Gastrocnemius medialis (tissue), 4 donors: ENCODE results near the gene CNOT10.
"Not testable (repeated sequence)": the region's sequence is repeated elsewhere in the genome, so short reads cannot be mapped to it uniquely, and the experiment has no call there.

ENCODE experiments used
- POLR2A ChIP-seq, 2 donors: fragments of 450-650 bp; IDR thresholded peaks; one replicate each; pipeline ENCODE4 v1.6.1; 2017; ENCODE audit warnings: antibody characterized with exemption in 2 of 2, mild to moderate bottlenecking in 2 of 2, moderate library complexity in 2 of 2
- TF ChIP-seq, protein P1 (sequence below), 5 experiments: fragments of 450-650 bp in 3 of 5; fragments of 200-600 bp in 2 of 5; sonication (generic) in 2 of 5; IDR thresholded peaks in 4 of 5; conservative IDR thresholded peaks in 1 of 5; 1 replicate in 4 of 5; 2 replicates in 1 of 5; pipeline ENCODE4 v1.5.1; 2016 to 2019; ENCODE audit warnings: antibody characterized with exemption in 5 of 5, mild to moderate bottlenecking in 3 of 5, moderate library complexity in 3 of 5

DNA sequence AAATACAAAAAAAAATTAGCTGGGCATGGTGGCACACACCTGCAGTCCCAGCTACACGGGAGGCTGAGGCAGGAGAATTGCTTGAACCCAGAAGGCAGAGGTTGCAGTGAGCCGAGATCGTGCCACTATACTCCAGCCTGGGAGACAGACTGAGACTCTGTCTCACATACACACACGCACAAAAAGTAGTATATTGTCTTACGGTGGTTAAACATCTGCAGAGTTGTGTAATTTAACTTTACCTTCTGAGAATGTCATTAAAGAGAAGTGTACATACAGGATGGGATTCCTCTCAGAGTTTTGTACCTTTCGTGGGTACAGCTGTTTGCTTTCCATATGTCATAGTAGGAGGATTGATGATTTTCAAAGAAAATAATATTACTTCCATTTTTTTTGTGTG, 58.5 kb downstream of the CNOT10 start:
- TF ChIP-seq, protein P1, sequence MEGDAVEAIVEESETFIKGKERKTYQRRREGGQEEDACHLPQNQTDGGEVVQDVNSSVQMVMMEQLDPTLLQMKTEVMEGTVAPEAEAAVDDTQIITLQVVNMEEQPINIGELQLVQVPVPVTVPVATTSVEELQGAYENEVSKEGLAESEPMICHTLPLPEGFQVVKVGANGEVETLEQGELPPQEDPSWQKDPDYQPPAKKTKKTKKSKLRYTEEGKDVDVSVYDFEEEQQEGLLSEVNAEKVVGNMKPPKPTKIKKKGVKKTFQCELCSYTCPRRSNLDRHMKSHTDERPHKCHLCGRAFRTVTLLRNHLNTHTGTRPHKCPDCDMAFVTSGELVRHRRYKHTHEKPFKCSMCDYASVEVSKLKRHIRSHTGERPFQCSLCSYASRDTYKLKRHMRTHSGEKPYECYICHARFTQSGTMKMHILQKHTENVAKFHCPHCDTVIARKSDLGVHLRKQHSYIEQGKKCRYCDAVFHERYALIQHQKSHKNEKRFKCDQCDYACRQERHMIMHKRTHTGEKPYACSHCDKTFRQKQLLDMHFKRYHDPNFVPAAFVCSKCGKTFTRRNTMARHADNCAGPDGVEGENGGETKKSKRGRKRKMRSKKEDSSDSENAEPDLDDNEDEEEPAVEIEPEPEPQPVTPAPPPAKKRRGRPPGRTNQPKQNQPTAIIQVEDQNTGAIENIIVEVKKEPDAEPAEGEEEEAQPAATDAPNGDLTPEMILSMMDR (IDR thresholded peaks at IDR 0.05 in 4 of 5, conservative IDR thresholded peaks at IDR 0.05 in 1 of 5), result not testable (repeated sequence)
- not testable (repeated sequence) for TF ChIP-seq POLR2A (IDR thresholded peaks at IDR 0.05)
